GM13977 (cell line): ENCODE data around the gene TLR7.

ENCODE experiments used
- DNase-seq: peaks from one replicate; pipeline ENCODE4 v3.0.0; 2012; ENCODE audit warnings: low spot score
- in situ Hi-C: fragments of 300-500 bp; cut with MboI; formaldehyde crosslinking; loops from one replicate; pipeline ENCODE4 v1.12.0; 2022; ENCODE audit warnings: low sequenced_read_pairs, low pct_unique_long_range_greater_than_20kb, mixed read lengths, inconsistent platforms; ENCODE audit not compliant: unreplicated experiment
- TF ChIP-seq, protein P1 (sequence below): IDR thresholded peaks from 2 replicates; pipeline ENCODE4 v1.5.1; 2012; ENCODE audit warnings: mild to moderate bottlenecking, control low read depth; ENCODE audit not compliant: insufficient read depth; ENCODE audit errors: extremely low read depth, missing control alignments

TLR7 gene

DNA sequence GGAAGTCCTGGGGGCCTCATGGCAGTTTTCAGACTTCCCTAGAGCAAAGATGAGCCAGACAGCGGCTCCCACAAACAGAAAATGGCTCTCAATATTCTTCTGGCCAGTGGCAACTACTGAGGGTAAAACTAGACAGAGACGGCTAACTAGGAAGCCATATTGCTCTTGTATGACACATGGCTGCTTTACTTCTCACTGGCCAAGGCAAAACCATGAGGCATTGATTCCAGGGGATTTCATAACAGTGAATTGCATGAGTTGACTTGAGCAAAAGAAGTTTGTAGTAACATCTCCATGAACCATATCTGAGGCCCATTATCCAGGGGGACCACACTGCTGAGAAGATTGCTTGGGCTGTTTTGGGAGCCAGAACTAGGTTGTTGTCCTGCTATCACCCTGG lies 25.8 kb downstream of the TLR7 start:
- TF ChIP-seq, protein P1, sequence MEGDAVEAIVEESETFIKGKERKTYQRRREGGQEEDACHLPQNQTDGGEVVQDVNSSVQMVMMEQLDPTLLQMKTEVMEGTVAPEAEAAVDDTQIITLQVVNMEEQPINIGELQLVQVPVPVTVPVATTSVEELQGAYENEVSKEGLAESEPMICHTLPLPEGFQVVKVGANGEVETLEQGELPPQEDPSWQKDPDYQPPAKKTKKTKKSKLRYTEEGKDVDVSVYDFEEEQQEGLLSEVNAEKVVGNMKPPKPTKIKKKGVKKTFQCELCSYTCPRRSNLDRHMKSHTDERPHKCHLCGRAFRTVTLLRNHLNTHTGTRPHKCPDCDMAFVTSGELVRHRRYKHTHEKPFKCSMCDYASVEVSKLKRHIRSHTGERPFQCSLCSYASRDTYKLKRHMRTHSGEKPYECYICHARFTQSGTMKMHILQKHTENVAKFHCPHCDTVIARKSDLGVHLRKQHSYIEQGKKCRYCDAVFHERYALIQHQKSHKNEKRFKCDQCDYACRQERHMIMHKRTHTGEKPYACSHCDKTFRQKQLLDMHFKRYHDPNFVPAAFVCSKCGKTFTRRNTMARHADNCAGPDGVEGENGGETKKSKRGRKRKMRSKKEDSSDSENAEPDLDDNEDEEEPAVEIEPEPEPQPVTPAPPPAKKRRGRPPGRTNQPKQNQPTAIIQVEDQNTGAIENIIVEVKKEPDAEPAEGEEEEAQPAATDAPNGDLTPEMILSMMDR: no peak
- DNase-seq: no peak
- in situ Hi-C loops: loop anchor here (5.0 kb wide), 1 partner anchor 70 kb away; no protein-coding TSS in a partner anchor

DNA sequence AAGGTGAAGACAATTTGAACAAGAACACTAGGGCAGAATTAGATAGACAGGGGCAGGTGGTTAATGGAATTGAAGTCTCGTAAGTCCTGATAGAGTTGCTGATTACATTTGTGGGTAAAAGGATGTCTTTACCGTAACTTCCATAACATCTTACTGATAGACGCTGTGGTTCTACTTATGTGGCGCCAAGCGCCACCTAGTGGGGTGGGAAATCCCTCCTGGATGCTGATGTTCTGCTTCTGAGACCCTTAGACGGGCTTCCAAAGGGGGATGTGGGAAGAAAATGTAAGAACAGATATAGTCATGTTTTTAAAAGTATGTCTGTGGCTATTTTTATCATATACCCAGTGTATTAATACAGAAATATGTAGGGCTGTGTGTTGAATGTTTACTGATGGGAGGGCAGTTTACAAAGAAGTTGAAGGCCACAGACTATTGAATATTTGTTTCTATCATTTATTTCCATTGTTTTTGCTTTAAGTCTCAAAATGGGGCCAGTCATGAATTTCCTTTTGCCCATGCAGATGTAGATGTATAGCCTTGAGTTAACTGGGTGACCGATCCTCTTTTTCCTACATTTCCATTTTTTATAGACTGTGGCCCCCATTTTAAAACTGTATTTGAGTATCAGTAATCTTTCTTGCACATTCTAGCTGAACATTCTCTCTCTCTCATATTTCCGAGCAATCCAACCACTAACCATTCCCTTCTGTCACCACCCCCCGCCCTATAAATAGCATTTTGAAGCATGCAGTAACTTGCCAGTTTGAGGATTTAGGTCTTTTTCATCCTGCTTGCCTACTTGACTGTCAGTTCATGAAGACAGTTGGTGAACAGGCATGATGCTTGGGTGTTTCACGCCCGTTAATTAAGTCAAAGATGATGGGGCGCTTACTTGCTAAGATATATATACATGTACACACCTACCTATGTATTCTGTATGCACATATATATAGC lies 27.5 kb downstream of the TLR7 start:
- TF ChIP-seq, protein P1: peak; percentile 77
- DNase-seq: peak; percentile 57
- in situ Hi-C loops: loop anchor here (5.0 kb wide), 1 partner anchor 72 kb away; no protein-coding TSS in a partner anchor

DNA sequence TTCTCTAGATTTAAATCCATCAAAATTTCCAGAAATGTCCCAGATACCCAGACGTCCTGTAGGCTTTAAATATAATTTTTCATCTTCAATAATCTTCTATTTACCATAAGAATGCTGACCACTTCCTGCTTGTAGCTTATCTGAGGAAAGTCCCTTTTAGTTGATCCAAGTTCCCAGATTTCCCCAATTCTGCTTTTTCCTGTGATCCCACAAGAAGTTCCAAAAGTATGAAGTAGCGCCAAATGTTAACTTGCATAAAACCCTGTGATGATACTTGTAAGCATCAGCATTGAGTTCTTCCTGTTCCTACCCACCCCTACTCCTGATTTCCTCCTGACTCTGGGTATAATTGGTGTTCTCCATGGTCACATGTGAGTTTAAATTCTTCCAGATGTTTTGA lies 29.0 kb downstream of the TLR7 start:
- no peak for DNase-seq
- in situ Hi-C loops: no loop called here
- TF ChIP-seq, protein P1: no peak

DNA sequence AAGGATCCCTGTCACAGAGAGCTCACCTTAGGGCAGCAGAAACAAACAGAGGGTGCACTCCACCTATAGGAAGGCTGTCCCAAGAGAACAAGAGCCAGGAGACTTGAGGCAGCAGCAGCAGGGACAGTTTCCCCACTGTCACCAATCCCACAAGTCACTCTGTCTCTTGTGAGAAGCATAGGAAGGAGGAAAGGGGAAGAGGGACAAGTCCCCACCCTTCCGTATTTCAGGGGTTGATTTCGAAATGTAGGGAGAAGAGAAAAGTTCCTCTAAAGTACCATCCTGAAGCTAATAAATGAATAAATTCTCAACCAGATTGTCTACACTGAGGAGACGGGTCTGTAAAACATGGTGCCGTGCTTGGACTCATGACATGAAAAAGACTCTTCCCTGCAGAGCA lies 30.1 kb downstream of the TLR7 start:
- no peak for DNase-seq
- TF ChIP-seq, protein P1: no peak
- in situ Hi-C loops: no loop called here

DNA sequence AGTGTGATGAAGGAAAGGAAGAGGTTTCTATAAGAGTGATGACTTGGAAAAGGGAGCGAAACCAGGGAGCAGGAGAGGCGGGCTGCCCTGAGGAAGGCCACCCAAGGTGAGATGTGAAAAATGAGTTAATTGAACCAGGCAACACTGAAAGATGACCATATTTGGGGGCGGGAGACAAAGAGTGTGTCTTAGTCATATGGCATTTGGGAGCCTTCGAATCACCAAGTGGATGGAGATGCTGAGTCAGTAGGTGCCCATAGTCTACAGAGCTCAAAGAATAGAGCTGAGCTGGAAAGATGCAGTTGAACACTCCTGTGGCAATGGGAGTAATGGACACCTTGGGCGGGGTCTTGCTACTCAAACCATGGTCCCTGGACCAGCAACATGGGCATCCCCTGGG lies 31.2 kb downstream of the TLR7 start:
- TF ChIP-seq, protein P1: no peak
- no peak for DNase-seq
- in situ Hi-C loops: no loop called here

DNA sequence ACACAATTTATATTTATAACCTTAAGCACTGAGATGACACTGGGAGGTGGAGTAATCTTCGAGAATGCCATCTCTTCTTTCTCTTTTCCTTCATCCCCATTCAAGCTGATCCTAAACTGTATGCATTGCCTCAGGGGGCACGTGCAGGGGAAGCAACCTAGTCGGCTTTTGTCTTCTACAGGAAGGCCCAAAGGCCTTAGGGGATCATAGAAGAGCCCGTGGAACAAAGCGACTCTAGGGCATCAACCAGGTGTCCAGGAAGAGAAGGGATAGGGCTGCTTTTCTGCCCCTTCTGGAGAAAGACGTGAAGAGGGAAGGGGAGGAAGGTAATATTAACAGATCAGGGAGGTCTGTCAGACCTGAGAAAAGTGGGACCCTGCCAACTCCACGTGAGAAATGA lies 32.6 kb downstream of the TLR7 start:
- TF ChIP-seq, protein P1: no peak
- in situ Hi-C loops: no loop called here
- DNase-seq: no peak
